ENCODE measurements around the gene TSR3.
A peak's percentile ranks its signal among the peaks of the same experiment; 100 is the strongest.

- TF ChIP-seq EGR1 (IDR thresholded peaks at IDR 0.05; ENCODE audit: low read depth) = no peak
- TF ChIP-seq CEBPB (IDR thresholded peaks at IDR 0.05; ENCODE audit: low read depth) = no peak
- no peak for TF ChIP-seq CTCF (IDR thresholded peaks at IDR 0.05 in 2 of 3, conservative IDR thresholded peaks at IDR 0.05 in 1 of 3; ENCODE audit: borderline replicate concordance in 1 of 3, insufficient read depth in 1 of 3, low read depth in 2 of 3, low read length in 2 of 3)
- TF ChIP-seq ZNF274 (IDR thresholded peaks at IDR 0.05; ENCODE audit: low read depth, low read length) = no peak
- no peak for TF ChIP-seq EZH2 (IDR thresholded peaks at IDR 0.05)
- TF ChIP-seq RAD21 (IDR thresholded peaks at IDR 0.05; ENCODE audit: low read depth) = no peak
- peak; percentile 58; the same call in 1 of the 2 replicates for TF ChIP-seq POLR2AphosphoS5 (IDR thresholded peaks at IDR 0.05; ENCODE audit: low read depth, low read length)
- TF ChIP-seq SRF (IDR thresholded peaks at IDR 0.05; ENCODE audit: low read depth) = no peak
- TF ChIP-seq SIN3A (IDR thresholded peaks at IDR 0.05; ENCODE audit: low read depth) = no peak
- TF ChIP-seq, protein P1, sequence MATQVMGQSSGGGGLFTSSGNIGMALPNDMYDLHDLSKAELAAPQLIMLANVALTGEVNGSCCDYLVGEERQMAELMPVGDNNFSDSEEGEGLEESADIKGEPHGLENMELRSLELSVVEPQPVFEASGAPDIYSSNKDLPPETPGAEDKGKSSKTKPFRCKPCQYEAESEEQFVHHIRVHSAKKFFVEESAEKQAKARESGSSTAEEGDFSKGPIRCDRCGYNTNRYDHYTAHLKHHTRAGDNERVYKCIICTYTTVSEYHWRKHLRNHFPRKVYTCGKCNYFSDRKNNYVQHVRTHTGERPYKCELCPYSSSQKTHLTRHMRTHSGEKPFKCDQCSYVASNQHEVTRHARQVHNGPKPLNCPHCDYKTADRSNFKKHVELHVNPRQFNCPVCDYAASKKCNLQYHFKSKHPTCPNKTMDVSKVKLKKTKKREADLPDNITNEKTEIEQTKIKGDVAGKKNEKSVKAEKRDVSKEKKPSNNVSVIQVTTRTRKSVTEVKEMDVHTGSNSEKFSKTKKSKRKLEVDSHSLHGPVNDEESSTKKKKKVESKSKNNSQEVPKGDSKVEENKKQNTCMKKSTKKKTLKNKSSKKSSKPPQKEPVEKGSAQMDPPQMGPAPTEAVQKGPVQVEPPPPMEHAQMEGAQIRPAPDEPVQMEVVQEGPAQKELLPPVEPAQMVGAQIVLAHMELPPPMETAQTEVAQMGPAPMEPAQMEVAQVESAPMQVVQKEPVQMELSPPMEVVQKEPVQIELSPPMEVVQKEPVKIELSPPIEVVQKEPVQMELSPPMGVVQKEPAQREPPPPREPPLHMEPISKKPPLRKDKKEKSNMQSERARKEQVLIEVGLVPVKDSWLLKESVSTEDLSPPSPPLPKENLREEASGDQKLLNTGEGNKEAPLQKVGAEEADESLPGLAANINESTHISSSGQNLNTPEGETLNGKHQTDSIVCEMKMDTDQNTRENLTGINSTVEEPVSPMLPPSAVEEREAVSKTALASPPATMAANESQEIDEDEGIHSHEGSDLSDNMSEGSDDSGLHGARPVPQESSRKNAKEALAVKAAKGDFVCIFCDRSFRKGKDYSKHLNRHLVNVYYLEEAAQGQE (IDR thresholded peaks at IDR 0.05; ENCODE audit: low read depth) = no peak
- TF ChIP-seq MAX (IDR thresholded peaks at IDR 0.05) = no peak
- TF ChIP-seq ELF1 (IDR thresholded peaks at IDR 0.05; ENCODE audit: borderline replicate concordance, low read depth) = no peak
- no peak for TF ChIP-seq SP1 (IDR thresholded peaks at IDR 0.05; ENCODE audit: low read depth)
Observed at GRCh38 chr16:1308036-1308976, 43.4 kb downstream of the TSR3 start.
